ENCODE measurements around the gene SDC1.

DNA sequence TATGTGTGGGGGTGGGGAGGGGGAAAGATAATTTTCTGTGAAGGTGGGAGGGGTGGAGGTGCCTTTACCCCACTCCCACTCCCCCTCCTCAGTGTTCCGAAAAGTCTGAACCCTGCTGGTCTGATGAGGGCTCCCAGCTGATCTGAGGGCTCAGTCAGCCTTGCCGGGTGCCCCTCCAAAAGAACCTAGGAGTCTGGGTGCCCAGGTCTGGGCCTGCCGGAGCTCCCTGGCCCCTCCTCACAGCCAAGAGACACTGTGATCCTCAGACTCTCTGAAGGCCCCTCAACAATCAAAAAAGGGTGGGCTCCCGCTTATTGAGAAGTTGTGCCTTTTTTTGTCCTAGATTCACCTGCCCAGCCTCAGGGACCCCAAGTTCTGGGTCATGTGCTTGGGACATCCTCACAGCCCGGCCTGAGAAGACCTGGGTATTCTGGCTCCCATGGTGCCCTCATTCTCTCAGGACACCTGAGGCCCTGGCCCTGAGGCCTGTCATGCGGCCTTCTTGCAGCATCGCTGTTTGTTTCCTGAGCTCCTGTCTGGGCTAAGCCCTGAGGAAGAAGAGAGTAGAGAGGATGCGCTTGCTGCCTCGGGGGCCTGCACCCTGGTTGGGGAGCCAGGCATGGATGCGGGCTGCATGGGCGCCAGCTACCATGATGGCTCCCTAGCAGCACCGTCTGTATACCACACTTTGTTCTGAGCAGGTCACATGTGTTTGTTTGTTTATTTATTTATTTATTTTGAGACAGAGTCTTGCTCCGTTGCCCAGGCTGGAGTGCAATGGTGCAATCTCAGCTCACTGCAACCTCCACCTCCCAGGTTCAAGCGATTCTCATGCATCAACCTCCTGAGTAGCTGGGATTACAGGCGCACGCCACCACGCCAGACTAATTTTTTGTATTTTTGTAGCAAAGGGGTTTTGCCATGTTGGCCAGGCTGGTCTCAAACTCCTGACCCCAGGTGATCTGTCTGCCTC, 44.0 kb downstream of the SDC1 start:
- TF ChIP-seq, protein P1, sequence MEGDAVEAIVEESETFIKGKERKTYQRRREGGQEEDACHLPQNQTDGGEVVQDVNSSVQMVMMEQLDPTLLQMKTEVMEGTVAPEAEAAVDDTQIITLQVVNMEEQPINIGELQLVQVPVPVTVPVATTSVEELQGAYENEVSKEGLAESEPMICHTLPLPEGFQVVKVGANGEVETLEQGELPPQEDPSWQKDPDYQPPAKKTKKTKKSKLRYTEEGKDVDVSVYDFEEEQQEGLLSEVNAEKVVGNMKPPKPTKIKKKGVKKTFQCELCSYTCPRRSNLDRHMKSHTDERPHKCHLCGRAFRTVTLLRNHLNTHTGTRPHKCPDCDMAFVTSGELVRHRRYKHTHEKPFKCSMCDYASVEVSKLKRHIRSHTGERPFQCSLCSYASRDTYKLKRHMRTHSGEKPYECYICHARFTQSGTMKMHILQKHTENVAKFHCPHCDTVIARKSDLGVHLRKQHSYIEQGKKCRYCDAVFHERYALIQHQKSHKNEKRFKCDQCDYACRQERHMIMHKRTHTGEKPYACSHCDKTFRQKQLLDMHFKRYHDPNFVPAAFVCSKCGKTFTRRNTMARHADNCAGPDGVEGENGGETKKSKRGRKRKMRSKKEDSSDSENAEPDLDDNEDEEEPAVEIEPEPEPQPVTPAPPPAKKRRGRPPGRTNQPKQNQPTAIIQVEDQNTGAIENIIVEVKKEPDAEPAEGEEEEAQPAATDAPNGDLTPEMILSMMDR (conservative IDR thresholded peaks at IDR 0.05) = no peak
- no peak for TF ChIP-seq ZFX (IDR thresholded peaks at IDR 0.05)

Measured in C4-2B (cell line).